GM21367 (cell line): Measurements from ENCODE around the gene CRABP1.

ENCODE experiments used
- ATAC-seq: cut with Tn5 transposase; IDR thresholded peaks from one replicate; pipeline ENCODE4 v1.9.1; 2021; ENCODE audit not compliant: unreplicated experiment

Gene CRABP1

DNA sequence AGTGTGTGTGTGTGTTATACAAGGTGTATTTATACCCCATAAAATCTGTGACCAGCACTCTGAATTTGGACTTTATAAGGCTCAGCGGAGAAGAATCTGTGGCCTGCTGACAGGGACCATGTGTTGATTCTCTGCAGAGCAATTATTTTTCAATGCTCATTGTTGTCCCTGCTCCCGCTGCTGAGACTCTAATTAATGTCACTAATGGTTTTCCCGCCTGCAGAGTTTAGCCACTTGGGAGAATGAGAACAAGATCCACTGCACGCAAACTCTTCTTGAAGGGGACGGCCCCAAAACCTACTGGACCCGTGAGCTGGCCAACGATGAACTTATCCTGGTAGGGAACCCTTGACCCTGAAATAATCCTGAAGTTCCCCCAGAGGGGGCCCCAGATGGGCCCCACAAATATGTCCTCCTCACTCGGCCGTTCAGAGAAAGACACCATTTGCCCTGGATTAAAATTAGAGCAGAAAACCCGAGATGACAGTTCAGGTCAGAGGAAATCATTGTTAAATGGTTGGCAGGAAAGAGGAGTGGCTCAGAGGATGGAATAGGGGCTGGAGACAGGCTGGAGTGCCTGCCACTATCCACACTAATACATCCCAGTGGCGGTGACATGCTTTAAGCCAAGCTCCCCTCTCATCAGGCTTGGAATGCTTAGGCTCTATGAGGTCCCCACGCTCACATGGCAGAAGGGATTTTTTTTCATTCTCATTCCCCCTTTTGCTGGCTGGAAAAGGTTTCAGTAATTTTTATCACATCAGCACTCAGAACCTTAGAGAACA lies 3.3 kb downstream of the CRABP1 start:
- no peak for ATAC-seq

DNA sequence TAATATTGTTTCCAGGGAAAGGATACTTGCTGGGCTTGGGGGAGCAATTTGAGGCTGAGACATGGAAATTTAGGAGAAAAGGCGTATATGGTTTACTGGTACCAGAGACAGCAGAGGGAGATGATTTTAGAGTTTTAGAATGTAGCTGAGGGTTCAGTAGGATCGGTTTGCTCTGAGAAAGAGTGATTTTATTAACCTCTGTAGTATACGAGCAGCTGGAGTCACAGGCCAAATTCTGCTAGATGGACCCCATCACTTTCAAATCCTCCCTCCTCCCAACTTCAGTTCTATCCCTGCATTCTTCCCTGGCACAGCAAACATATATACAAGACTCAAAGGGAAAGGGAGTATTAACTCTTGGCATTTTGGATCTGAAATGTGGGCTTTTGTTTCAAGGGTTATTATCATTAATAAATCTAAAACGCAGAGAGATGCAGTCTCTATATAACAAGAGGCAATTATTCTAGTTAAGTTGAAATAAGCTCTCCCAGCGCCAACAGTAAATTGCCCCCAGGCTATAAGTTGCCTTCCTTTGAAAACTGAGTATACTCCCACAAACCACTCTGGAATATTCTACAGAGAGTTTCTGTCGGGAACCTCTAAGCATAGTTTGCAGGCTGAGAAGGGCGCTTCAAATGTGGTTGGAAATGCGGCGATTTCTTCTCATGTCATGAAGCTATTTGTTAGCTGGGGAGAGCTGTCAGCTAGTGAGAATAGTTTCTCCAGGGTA lies 5.4 kb downstream of the CRABP1 start:
- ATAC-seq, result no peak

DNA sequence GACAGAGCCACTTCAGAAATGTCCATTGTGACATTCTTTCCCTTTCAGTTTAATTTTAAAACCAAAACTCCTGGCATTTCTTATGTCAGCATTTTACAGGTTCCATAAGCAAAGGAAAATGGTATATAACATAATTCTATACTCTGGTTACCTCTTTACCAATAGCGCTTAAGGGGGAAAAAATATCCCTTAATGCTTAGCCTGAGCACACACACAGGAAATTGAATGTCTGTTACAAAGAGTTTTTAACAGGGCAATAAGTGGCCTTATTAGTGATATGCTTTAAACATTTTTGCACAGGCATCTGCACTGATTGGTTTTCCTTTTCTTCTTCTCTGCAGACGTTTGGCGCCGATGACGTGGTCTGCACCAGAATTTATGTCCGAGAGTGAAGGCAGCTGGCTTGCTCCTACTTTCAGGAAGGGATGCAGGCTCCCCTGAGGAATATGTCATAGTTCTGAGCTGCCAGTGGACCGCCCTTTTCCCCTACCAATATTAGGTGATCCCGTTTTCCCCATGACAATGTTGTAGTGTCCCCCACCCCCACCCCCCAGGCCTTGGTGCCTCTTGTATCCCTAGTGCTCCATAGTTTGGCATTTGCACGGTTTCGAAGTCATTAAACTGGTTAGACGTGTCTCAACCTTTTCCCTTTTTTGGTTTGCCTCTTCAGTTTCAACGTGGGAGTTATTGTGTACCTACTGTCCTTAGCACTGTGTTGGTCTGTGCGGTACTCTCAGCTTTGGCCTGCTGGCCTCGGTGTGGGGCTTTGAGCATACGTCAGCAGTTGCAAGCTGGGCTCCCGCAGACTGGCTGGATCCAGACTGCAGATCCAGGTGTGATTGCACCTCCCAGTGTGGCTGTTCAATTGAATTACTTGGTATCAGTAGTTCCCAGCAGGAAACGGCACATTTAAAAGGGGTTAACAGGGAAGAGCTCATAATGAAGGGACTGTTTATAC lies 7.7 kb downstream of the CRABP1 start:
- ATAC-seq, result no peak

DNA sequence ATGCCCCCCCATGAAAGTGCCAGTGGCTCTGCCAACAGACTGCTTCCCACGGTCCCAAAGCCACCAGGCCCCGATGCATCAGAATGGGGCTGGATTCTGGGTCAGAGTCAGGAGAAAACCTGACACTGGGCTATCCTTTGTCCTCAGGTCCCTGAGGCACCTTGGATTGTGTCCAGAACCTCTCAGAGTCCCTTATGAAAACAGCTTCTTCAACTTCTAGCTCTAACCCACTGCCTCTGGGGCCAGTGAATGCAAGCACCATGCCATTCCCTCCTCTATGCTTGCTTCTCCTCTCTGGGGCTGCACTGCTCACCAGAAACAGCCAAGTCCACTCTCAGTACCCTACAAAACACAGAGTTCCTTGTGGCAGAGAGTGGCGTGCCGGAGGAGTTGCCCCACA lies 9.9 kb downstream of the CRABP1 start:
- no peak for ATAC-seq

DNA sequence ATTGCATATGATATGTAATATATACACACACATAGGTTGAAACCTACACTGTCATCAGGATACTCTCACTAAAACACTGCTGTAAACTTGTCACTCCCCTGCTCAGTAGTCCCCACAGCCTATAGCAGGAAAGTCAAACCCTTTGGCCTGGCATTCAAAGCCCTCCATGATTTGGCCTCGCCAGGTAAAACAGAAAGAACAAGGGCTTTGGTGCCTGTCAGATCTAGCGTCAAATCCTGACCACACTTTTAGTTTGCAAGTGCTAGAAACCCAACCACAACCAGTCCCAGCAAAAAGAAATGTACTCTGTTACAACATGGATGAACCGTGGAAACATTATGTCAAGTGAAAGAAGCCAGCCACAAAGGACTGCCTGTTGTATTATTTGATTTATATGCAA lies 11.4 kb downstream of the CRABP1 start:
- no peak for ATAC-seq

DNA sequence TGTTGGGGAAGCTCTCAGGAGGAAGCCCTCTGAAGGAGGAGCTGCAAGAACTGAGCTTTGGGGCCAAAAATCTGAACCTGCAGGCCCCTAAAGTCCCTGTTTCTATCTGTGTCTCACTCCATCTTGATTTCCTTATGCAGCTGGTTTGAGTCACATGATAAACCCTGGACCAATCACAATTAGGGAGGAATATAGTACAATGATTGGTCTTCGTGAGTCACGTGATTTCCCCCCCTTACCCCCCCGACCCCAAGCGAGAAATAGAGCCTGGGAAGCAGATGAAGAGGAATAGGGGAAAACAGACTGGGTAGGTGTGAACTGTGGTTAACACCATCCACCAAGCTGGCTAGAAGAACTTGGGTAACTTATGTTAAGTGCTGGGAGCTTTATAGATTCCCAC lies 12.9 kb downstream of the CRABP1 start:
- ATAC-seq, result no peak

DNA sequence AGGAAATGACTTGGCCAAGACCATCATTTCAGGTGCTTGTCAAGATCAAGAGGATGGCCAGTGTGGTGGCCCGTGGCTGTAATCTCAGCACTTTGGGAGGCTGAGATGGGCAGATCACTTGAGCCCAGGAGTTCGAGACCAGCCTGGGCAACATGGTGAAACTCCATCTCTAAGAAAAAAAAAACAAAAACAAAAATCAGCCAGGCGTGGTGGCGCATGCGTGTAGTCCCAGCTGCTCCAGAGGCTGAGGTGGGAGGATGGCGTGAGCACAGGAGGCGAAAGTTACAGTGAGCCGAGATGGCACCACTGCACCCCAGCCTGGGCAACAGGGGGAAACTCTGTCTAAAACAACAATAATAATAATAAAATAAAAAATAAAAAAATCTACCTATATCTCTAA lies 15.0 kb downstream of the CRABP1 start:
- no peak for ATAC-seq

DNA sequence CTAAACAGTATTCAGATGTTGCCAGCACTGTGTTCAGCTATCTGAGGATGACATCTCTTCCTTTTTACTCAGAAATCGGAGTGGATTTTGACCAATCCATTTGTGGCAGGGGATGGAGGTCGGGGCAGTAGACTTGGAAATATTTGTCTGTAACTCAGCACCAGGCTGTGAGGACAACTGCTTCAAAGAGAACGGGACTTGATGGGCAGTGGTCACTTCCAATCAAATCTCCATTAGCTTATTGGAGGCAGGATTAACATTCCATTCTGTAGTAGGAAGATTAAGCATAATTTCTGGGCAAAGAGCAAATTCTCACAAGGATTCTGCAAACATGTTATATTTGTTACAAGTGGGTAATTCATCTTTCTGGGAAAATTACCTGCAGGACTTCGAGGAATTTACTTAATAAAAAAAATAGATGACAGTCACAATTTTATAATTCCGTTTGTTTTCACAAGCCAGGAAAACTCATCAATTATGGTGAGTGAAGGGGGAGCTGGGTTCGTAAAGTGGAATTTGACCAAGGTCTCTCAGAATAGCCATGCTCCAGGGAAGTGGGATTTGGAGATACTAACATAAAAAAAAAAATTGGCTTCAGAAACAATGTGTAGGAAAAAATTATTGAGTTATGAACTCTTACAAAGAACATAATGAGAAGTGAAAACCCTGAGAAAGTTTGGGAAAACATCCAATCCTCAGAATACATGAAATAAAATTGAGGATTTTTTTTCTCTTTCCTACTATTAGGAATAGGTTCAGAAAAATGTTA lies 18.1 kb downstream of the CRABP1 start:
- no peak for ATAC-seq

DNA sequence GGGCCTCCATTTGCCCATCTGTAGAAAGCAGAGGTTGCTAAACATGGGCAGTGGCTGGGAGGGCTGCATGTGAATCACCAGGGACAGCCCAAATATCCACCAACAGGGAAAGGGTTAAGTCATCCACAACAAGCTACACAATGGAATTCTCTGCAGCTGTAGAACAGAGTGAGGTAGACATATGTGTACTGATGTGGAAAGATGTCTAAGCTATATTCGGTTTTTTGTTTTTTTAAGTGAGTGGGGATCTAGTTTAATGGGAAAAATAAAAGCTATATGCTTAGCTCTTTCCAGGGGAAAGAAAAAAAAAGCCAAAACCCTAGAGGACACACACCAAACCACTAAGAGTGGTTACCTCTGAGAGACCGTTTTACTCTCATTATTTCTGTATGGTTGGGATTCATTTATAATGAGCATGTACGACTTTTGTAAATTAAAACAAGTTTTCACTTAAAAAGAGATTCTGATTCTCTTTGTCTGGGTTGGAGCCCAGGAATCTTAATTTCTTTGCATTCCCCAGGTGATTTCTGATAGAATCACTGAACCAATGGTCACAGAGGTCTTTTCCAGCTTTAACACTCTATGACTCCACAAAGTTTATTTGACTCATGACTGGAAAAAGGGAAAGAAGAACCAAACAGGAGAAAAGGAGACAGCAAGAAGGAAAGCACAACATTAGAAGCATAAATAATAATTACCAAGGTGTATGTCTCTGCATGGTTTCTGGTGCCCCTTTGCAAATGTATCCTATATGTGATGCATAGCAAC lies 19.1 kb downstream of the CRABP1 start:
- no peak for ATAC-seq

DNA sequence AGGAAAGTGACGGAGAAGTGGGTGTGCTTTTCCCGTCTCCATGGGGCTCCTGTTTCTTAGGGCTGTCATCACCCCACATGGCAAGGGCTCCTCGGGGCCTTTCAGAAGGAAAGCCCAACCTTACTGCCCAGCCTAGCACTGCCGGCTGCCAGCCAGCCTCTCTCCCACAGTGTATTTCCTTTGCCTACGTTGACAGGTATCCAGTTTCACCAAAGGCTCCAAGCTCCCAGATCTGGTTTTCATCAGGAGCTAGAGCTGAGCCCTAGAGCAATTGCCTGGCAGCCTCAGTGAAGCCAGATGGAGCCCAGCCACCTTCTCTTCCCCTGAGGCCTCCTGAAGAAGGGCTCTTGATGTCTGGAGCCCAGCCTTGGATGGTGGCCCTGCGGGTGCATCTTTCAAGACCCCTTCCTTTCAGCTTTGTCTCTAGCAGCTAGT lies 20.2 kb downstream of the CRABP1 start:
- ATAC-seq, result no peak

DNA sequence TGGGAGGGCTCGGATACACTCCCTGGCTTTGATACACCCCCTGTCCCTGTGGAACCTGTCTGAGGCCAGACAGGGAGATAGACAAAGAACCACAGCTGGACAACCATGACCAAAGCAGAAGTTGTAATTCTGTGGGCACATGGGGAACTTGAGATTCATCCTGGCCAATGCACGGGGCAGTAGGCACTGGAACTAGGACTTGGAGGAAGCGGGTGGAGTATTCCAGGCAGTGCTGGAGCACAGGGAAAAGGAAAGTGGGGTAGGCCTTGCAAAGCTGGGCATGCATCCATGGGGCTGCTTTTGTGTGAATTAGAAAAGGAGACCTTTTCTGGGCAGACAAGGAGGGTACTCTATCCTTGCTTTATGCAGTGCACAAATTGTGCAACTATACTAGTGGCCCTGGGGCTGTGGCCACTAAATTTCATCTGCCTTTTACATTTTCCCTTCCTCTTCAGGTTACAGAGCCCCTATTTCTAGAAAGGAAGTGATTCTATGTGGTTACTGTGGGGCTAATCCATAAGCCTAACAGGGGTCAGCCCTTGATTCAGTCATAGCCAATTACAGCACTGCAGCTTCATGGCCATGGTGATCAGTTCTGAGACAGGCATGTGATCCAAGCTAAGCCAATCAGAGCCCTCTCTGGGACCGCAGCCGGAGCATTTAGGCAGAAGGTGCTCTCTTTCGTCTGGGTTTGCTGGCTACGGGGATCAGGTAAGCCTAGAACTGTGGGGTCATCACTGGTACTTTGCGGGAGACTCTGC lies 21.0 kb downstream of the CRABP1 start:
- ATAC-seq, result no peak

DNA sequence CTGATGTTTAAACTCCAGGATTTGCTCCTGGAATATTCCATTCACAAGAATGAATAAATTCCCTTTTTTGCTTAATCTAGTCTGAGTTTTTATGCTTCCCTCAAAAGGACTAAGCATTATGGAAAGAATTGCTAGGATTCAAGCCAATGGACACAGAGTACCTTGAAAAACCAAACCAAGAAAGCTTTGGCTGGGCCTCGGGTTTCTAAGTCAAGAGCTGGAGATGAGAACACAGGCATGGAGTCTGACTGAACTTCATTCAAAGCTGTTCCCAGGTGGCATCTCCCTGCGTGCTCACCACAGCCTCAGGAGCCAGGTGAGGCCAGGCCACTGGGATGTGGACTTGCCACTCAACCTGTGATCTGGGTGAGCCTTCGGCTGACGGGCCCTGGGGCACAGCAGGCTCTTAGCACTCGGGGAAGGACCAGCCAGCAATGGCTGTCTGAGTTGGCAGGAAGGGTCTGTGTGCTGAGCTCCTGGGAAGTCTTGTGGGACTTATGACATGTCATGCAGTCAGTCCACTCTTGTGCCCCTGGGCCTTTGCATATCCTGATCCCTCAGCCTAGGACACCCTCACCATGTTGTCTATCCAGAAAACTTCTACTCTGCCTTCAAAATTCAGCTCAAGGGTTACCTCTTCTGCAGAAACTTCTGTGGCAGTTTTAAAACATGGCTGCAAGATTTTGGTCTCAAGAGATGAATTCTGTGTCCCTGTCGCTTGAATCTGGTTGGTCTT lies 21.8 kb downstream of the CRABP1 start:
- ATAC-seq, result no peak

DNA sequence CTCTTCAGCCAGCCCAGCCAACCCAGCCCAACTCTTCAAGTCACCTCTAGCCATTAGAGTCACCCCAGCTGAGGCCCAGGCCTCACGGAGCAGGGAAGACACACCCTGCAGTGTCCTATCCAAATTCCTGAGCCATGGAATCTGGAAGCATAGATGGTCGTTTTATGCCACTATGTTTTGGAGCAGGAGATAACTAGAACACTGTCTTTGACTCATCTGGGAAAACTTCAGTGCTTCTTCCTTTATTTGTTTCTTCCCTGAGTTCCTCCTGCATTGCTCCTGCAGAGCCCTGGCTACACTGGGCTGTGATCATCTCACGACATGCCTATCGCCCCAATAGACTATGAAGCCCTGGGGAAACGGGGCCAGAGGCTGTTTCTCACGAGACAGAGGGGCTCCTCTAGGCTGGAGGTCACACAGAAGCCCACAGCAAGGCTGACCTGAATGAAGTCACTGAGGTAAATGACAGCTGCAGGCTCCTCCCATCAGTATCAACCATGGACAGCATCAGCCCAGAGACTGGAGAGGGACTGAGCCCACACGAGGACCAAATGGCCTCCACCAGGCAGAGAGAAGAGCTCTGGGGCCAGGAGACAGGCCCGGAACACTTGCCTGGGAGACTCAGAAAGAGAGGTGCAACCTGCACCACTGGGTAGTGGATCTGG lies 22.7 kb downstream of the CRABP1 start:
- ATAC-seq, result no peak

DNA sequence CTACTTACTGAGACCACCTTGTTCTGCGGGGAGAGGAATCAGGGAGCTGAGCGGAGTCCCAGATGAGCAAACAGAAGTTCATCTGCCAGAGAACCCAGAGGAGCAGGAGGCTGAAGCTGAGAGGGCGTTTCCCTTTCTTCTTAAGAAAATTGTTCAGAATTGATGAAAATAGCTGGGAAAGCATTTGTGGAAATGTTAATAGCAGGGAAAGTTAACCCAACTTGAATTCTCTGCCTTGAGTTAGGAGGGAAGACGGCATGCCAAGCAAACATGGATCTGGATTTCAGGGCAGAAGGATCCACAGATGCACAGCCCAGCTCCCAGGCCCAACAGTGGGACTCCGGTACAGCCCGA lies 23.2 kb downstream of the CRABP1 start:
- no peak for ATAC-seq

DNA sequence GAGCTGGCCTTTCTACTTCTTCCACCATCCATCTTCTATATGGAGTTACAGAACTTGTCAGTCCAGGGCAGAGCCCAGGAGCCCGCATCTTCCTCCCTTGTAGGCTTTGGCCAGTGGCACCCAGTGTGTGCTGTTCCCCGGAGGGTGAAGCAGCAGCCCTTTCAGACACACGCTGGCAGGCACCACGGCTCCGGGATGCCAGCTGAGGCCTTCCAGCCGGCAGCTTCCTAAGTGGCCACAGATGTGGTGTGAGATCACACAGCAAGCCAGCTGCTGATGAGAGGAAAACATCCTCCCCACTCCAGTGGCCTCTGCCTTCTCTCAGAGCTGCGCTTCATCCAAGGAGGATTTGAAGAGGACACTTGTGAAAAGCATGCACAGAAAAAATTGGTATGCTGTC lies 24.1 kb downstream of the CRABP1 start:
- ATAC-seq, result no peak

DNA sequence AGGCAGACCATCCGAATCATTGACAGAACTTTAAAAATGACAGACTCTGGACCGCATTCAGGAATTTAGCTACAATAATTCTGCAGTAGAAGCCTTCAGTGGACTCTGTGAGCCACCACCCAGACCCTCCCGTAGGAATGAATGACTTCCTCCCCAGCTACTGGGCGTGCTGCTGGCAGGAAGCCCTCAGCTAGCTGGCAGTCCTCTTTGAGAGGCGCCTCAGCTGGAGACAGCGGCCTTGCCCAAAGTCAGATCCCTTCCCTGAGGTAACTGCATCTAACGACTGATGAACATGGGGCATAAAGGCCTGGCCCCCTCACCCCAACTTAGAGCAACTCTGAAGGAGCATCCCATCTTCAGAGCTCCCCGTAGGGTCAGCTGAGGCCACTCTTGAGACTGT lies 25.8 kb downstream of the CRABP1 start:
- ATAC-seq, result no peak

DNA sequence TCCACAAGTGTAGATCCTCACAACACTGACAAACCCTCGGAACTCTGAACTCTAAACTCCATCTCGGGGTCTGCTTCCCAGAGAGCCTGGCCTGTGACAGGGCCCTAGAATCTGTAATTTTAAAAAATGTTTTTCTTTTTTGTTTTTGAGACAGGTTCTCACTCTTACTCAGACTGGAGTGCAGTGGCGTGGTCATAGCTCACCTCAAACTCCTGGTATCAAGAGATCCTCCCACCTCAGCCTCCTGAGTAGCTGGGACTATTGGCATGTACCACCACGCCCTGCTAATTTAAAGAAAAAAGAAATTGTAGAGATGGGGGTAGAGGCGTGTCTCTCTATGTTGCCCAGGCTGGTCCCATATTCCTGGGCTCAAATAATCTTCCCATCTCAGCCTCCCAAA lies 26.2 kb downstream of the CRABP1 start:
- no peak for ATAC-seq

DNA sequence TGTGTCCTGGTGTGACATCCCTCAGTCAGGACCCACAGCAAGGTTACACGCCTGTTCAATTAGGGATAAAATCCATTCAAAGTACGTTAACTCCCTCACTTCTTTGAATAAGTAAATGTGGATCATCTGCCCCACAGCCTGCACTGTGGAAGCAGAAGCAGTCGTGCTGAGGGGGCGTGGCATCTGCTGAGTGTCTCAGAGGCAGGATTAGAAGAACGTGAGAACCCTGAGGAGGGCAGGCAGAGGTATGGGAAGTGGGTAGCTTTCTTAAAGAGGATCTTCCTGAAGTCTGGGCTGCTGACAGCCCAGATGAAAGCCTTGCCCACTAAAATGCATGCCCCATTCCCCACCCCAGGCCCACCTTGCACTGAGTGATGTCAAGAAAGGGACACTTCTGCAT lies 28.5 kb downstream of the CRABP1 start:
- no peak for ATAC-seq
